Measurements from ENCODE around the gene KRTAP9-3.
"Not testable (repeated sequence)": the region's sequence is repeated elsewhere in the genome, so short reads cannot be mapped to it uniquely, and the experiment has no call there.

Gene KRTAP9-3

DNA sequence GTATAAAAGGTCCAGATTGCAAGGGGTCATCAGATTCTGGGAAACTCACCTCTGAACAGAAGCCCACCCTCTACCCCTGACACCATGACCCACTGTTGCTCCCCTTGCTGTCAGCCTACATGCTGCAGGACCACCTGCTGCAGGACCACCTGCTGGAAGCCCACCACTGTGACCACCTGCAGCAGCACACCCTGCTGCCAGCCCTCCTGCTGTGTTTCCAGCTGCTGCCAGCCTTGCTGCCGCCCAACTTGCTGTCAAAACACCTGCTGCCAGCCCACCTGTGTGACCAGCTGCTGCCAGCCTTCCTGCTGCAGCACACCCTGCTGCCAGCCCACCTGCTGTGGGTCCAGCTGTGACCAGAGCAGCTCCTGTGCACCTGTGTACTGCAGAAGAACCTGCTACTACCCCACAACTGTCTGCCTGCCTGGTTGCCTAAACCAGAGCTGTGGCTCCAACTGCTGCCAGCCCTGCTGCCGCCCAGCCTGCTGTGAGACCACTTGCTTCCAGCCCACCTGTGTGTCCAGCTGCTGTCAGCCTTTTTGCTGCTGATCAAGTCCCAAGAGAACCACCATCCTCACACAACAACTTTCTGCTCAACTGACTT lies 17.5 kb downstream of the KRTAP9-3 start, which contains the start of gene KRTAP9-4:
Gene KRTAP9-4 (plus strand): TSS at position 51 of the 604 bp plus-strand sequence. CDS start 34 bp downstream, at position 85.
- in situ Hi-C loops (cut with MboI; ENCODE audit: low sequenced_read_pairs) = not testable (repeated sequence)

DNA sequence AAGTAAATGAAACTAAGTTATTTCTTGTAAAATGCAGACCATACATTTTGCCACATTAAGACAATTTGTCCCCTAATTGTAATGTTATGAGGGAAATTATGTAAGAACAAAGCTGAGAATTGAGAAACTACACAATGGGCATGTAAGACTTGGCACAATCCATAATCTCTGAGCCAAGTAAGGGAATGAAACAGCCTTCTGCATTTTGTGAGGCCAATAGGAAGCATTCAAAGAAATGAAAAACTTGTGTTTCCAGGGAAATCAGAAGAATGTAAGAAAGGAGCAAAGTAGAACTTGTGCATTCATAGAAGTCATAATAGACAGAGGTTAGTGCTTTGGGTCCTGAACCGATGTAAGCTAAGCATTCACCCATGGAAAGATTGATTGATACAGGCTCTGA lies 19.0 kb downstream of the KRTAP9-3 start:
- in situ Hi-C loops (cut with MboI; ENCODE audit: low sequenced_read_pairs) = no loop called here

DNA sequence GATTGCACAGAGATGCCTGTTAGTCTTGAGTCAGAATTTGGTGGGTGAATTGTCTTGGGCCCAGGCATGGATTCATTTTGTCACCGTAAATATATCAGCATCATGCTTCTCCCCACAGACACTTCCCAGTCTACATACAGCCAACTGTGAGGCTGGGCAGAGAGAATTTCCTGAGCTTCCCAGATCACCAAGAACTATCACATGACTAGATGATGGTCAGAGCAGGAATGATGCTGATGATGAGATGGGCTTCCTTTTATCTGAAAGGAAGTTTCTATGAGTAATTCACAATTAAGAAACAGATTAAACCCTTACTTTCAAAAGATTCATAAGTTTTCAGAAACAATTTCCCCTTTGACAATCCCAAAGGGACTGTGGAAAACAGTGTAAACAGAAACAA lies 22.6 kb downstream of the KRTAP9-3 start:
- in situ Hi-C loops (cut with MboI; ENCODE audit: low sequenced_read_pairs) = no loop called here

DNA sequence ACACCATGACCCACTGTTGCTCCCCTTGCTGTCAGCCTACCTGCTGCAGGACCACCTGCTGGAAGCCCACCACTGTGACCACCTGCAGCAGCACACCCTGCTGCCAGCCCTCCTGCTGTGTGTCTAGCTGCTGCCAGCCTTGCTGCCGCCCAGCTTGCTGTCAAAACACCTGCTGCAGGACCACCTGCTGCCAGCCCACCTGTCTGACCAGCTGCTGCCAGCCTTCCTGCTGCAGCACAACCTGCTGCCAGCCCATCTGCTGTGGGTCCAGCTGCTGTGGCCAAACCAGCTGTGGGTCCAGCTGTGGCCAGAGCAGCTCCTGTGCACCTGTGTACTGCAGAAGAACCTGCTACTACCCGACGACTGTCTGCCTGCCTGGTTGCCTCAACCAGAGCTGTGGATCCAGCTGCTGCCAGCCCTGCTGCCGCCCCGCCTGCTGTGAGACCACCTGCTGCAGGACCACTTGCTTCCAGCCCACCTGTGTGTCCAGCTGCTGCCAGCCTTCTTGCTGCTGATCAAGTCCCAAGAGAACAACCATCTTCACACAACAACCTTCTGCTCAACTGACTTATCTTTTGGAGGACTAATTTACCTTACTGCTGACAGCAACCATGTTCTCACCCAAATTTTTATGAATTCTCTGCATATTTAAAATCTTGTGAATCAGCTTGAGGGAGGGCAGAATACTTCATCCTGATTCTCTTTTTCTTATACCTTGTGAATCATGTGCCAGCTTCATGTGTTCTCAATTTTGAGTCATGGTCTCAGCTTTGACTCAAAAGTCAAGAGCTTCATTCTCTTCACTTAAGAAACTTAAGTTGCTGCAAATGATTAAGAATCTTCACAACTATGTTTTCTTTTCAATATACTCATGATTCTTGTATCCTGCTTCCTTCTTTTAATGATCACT lies 23.4 kb downstream of the KRTAP9-3 start, which contains the start of gene KRTAP9-9:
Gene KRTAP9-9 (plus strand): TSS at position 4 of the 910 bp plus-strand sequence.
- in situ Hi-C loops (cut with MboI; ENCODE audit: low sequenced_read_pairs) = not testable (repeated sequence)

DNA sequence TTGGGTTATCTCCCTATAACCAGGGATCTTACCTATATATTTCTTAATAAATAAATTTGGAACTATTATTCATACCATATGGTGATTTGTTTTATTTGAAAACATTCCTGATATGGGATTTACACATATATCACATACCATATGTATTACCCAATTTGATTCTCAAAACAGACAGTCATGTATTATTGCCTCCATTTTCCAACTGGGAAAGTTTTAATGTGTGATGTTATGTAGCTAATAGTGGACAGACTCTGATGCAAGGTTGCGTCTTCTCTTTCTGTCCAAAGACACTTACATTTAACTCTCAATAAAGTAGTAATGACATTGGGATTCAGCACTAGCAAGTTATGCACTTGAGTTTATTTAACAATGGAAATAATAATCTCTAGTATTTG lies 24.0 kb downstream of the KRTAP9-3 start:
- in situ Hi-C loops (cut with MboI; ENCODE audit: low sequenced_read_pairs) = no loop called here

DNA sequence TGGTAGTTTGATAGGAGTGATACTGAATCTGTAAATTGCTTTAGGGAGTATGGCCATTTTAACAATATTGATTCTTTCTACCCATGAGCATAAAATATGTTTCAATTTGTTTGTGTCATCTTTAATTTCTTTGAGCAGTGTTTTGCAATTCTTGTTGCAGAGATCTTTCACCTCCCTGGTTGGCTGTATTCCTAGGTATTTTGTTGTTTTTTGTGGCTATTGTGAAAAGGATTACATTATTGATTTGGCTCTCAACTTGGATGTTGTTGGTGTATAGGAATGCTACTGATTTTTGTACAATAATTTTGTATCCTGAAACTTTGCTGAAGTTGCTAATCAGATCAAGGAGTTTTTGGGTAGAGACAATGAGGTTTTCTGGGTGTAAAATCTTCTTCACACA lies 26.2 kb downstream of the KRTAP9-3 start:
- in situ Hi-C loops (cut with MboI; ENCODE audit: low sequenced_read_pairs) = no loop called here

DNA sequence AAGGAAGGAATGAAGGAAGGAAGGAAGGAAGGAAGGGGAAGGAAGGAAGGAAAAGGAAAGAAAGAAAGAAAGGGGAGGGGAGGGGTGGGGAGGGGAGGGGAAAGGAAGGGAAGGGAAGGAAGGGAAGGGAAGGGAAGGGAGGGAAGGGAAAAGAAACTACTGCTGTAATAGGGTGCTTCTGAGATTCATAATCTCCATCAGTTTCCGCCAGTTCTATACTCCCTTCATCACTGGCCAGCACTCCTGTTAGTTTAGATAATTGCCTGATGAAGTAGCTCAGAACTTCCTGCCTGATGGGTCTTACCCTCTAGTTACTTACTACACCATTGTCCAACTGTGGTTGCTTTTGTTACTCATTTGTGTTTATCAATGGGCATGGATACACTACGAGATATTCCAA lies 31.0 kb downstream of the KRTAP9-3 start:
- in situ Hi-C loops (cut with MboI; ENCODE audit: low sequenced_read_pairs) = no loop called here

DNA sequence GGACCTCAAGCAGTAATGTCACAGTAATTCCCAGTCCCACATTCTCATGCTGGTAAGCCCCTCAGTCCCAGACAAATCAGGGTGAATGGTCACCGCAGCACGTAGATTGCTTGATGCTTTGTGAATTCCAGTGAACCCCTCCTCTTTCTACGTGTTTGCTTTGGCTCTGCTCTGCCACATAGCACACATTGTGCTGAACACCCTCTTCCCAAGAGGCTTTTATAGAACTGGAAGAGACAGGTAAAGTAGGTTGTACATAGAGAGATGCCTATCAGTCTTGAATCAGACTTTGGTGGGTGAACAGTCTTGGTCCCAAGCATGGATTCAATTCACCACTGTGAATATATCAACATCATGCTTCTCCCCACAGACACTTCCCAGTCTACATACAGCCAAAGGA lies 32.4 kb downstream of the KRTAP9-3 start:
- in situ Hi-C loops (cut with MboI; ENCODE audit: low sequenced_read_pairs) = no loop called here

DNA sequence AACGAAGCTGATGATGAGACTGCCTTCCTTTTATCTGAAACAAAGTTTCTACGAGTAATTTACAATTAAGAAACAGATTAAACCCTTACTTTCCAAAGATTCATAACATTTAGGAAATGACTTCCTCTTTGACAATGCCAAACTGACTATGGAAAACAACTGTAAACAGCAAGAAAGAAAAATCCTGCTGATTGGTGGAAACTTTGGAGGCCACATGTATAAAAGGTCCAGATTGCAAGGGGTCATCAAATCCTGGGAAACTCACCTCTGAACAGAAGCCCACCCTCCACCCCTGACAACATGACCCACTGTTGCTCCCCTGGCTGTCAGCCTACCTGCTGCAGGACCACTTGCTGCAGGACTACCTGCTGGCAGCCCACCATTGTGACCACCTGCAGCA lies 32.8 kb downstream of the KRTAP9-3 start, which contains the start of gene KRTAP9-6:
Gene KRTAP9-6 (plus strand): TSS at position 301 of the 400 bp plus-strand sequence. CDS start 0 bp downstream, at position 301.
- in situ Hi-C loops (cut with MboI; ENCODE audit: low sequenced_read_pairs) = no loop called here

DNA sequence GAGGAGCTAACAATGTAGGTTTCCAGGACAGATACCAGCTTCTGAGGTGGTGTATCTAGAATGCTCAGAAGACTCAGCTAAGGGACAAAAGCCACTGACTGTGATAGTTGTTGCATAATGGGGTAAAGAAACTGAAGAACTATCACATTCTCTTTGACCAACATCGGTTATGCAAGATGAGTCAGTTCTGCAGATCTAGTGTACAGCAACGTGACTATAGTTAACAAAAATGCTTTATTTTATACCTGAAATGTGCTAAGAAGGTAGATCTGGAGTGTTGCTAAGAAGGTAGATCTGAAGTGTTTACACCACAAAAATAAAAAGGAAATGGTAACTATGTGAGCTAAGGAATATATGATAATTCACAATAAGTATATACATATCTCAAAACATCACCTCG lies 35.5 kb downstream of the KRTAP9-3 start:
- in situ Hi-C loops (cut with MboI; ENCODE audit: low sequenced_read_pairs) = no loop called here

DNA sequence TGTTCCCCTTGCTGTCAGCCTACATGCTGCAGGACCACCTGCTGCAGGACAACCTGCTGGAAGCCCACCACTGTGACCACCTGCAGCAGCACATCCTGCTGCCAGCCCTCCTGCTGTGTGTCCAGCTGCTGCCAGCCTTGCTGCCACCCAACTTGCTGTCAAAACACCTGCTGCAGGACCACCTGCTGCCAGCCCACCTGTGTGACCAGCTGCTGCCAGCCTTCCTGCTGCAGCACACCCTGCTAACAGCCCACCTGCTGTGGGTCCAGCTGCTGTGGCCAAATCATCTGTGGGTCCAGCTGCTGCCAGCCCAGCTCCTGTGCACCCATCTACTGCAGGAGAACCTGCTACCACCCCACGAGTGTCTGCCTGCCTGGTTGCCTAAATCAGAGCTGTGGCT lies 39.1 kb downstream of the KRTAP9-3 start:
- in situ Hi-C loops (cut with MboI; ENCODE audit: low sequenced_read_pairs) = not testable (repeated sequence)

DNA sequence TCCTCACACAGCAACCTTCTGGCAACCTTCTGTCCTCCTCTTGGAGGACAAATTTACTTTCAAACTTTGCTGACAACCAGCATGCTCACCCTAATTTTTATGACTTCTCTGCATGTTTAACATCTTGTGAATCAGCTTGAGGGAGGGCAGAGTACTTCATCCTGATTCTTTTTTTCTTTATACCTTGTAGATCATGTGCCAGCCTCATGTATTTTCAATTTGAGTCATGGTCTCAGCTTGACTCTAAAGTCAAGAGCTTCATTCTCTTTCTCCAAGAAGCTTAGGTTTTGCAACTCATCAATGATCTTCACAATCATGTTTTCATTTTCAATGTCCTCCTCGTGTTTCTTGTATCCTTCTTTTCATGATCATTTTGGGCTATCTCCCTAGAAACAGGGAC lies 39.6 kb downstream of the KRTAP9-3 start:
- in situ Hi-C loops (cut with MboI; ENCODE audit: low sequenced_read_pairs) = no loop called here

DNA sequence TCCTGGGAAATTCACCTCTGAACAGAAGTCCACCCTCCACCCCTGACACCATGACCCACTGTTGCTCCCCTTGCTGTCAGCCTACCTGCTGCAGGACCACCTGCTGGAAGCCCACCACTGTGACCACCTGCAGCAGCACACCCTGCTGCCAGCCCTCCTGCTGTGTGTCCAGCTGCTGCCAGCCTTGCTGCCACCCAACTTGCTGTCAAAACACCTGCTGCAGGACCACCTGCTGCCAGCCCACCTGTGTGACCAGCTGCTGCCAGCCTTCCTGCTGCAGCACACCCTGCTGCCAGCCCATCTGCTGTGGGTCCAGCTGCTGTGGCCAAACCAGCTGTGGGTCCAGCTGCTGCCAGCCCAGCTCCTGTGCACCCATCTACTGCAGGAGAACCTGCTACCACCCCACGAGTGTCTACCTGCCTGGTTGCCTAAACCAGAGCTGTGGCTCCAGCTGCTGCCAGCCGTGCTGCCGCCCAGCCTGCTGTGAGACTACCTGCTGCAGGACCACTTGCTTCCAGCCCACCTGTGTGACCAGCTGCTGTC lies 43.5 kb downstream of the KRTAP9-3 start, which contains the start of gene KRTAP9-7:
Gene KRTAP9-7 (plus strand): TSS at position 51 of the 543 bp plus-strand sequence. CDS start 0 bp downstream, at position 51.
- in situ Hi-C loops (cut with MboI; ENCODE audit: low sequenced_read_pairs) = not testable (repeated sequence)

DNA sequence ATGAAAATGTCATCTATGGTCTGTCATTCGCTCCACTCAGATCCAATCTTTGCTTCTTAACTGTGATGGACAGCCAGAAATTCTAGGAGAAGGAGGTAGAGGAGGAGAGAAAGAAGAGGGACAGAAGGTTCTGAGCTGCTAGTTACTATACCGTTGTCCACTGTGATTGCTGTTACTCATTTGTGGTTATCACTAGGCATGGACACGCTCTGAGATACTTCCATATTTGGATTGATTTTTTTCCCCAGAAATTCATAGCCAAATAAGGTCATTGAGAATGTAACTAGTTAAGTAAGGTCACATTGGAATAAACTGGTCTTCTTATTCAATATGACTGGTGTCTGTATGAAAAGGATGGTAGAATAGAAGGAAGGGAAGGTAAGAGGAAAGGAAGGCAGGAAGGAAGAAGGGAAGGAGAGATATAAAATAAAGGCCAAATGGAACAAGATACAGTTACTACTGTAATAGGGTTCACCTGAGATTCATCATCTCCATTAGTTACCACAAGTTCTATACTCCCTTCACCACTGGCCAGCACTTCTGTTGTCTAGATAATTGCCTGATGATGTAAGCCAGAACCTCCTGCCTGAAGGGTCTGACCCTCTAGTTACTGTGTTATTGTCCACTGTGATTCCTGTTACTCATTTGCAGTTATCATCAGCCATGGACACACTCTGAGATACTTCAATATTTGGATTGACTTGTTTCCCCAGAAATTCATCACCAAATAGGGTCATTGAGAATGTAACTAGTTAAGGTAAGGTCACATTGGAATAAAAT lies 46.1 kb downstream of the KRTAP9-3 start:
- in situ Hi-C loops (cut with MboI; ENCODE audit: low sequenced_read_pairs) = no loop called here

All from HL-60/S4 treated with retinoic acid at 250 ng/mL for 4 days and 3 days (cell line).